OCI-LY3 (cell line): Measurements from ENCODE around the gene COL8A2.

ENCODE experiments used
- H2AFZ ChIP-seq: fragments of 200-600, 300-600 bp; shearing (Covaris generic); 2 replicates; pipeline ENCODE4 v1.6.0; 2014; ENCODE audit warnings: antibody characterized with exemption, low read depth, low read length
- H3K27ac ChIP-seq: fragments of 200-600, 300-600 bp; sonication (generic); 2 replicates; pipeline ENCODE4 v1.5.1; 2014; ENCODE audit warnings: mild to moderate bottlenecking, low read length, moderate library complexity, mixed read lengths
- H3K27me3 ChIP-seq: fragments of 200-600, 300-600 bp; sonication (generic); 2 replicates; pipeline ENCODE4 v1.6.1; 2014; ENCODE audit warnings: low read depth, low read length, mixed read lengths
- H3K36me3 ChIP-seq: fragments of 200-600, 300-600 bp; sonication (generic); replicated peaks from 2 replicates; pipeline ENCODE3; 2014; ENCODE audit warnings: low read depth, low read length, mixed read lengths
- H3K4me1 ChIP-seq: fragments of 300-600, 200-600 bp; sonication (generic); 2 replicates; pipeline ENCODE4 v1.6.1; 2014; ENCODE audit warnings: low read length, mixed read lengths
- H3K4me2 ChIP-seq: fragments of 200-600, 300-600 bp; sonication (generic); 2 replicates; pipeline ENCODE4 v1.6.1; 2014; ENCODE audit warnings: low read length, mixed read lengths
- H3K4me3 ChIP-seq: fragments of 300-600, 200-600 bp; sonication (generic); 2 replicates; pipeline ENCODE4 v1.5.1; 2014; ENCODE audit warnings: antibody characterized with exemption, mild to moderate bottlenecking, low read length, moderate library complexity
- H3K79me2 ChIP-seq: fragments of 300-600, 200-600 bp; shearing (Covaris generic); 2 replicates; pipeline ENCODE4 v1.6.1; 2014; ENCODE audit warnings: mild to moderate bottlenecking, low read length, mixed read lengths
- H3K9ac ChIP-seq: fragments of 300-600, 200-600 bp; shearing (Covaris generic); 2 replicates; pipeline ENCODE4 v1.6.0; 2014; ENCODE audit warnings: mild to moderate bottlenecking, low read length, moderate library complexity
- H3K9me3 ChIP-seq: fragments of 200-600, 300-600 bp; shearing (Covaris generic); 2 replicates; pipeline ENCODE4 v1.6.1; 2014; ENCODE audit warnings: low read length, mixed read lengths; ENCODE audit not compliant: insufficient read depth
- H4K20me1 ChIP-seq: fragments of 200-600, 300-600 bp; sonication (generic); 2 replicates; pipeline ENCODE4 v1.6.1; 2016; ENCODE audit warnings: low read length, mixed read lengths; ENCODE audit not compliant: insufficient read depth
- CTCF ChIP-seq: fragments of 200-600, 300-600 bp; sonication (generic); IDR thresholded peaks from 2 replicates; pipeline ENCODE4 v1.5.1; 2014; ENCODE audit warnings: antibody characterized with exemption, low read length, low read depth
- EZH2phosphoT487 ChIP-seq: fragments of 200-600 bp; shearing (Covaris generic); IDR thresholded peaks from 2 replicates; pipeline ENCODE4 v1.6.1; 2018; ENCODE audit warnings: antibody characterized with exemption, mixed run types, low read depth

The COL8A2 gene

GRCh38 chr1:36154335-36154734, 29.3 kb upstream of the COL8A2 start:
- TF ChIP-seq EZH2phosphoT487 (no peak), CTCF (no peak)
- H3K27me3 ChIP-seq, result no peaks in the 10 kb centered on the region
- no peaks in the 10 kb centered on the region for H3K9me3 ChIP-seq
- peaks cover 44% of the 10 kb centered on the region for H3K79me2 ChIP-seq
- H2AFZ ChIP-seq, result no peak overlapping the region
- H3K36me3 ChIP-seq, result peaks cover 2% of the 10 kb centered on the region
- peaks cover 39% of the 10 kb centered on the region for H3K4me1 ChIP-seq
- peaks cover 8% of the 10 kb centered on the region for H4K20me1 ChIP-seq
- no peak overlapping the region for H3K27ac ChIP-seq
- H3K4me3 ChIP-seq, result no peak overlapping the region
- no peak overlapping the region for H3K4me2 ChIP-seq
- no peak overlapping the region for H3K9ac ChIP-seq

- peaks cover 40% of the 10 kb centered on the region for H3K4me1 ChIP-seq
- H3K27ac ChIP-seq, result no peak overlapping the region
- peaks cover 8% of the 10 kb centered on the region for H4K20me1 ChIP-seq
- no peaks in the 10 kb centered on the region for H3K27me3 ChIP-seq
- TF ChIP-seq CTCF (no peak), EZH2phosphoT487 (no peak)
- H3K4me3 ChIP-seq, result no peak overlapping the region
- H2AFZ ChIP-seq, result no peak overlapping the region
- peaks cover 43% of the 10 kb centered on the region for H3K79me2 ChIP-seq
- H3K9me3 ChIP-seq, result no peaks in the 10 kb centered on the region
- H3K4me2 ChIP-seq, result no peak overlapping the region
- H3K9ac ChIP-seq, result no peak overlapping the region
- peaks cover under 1% of the 10 kb centered on the region for H3K36me3 ChIP-seq
Measured at GRCh38 chr1:36153476-36153875, 28.5 kb upstream of the COL8A2 start.

- H3K4me1 ChIP-seq, result peaks cover 36% of the 10 kb centered on the region
- H3K9me3 ChIP-seq, result no peaks in the 10 kb centered on the region
- no peak overlapping the region for H3K27ac ChIP-seq
- no peaks in the 10 kb centered on the region for H4K20me1 ChIP-seq
- peaks cover under 1% of the 10 kb centered on the region for H3K36me3 ChIP-seq
- H3K9ac ChIP-seq, result no peak overlapping the region
- peak overlapping the region; percentile 32 for H3K4me2 ChIP-seq
- TF ChIP-seq EZH2phosphoT487 (no peak), CTCF (no peak)
- H3K79me2 ChIP-seq, result peaks cover 43% of the 10 kb centered on the region
- no peak overlapping the region for H3K4me3 ChIP-seq
- H2AFZ ChIP-seq, result no peak overlapping the region
- no peaks in the 10 kb centered on the region for H3K27me3 ChIP-seq
Measured at GRCh38 chr1:36151845-36152203, 26.8 kb upstream of the COL8A2 start.

- Histone ChIP-seq H3K9ac (peak overlapping the region; percentile 34; the same call in 1 of the 2 replicates), H2AFZ (no peak overlapping the region)
Measured at GRCh38 chr1:36151134-36151844, 26.3 kb upstream of the COL8A2 start.

More at GRCh38 chr1:36151134-36151844, 26.3 kb upstream of the COL8A2 start:
- peaks cover 42% of the 10 kb centered on the region for H3K79me2 ChIP-seq
- H3K27ac ChIP-seq, result no peak overlapping the region
- H4K20me1 ChIP-seq, result no peaks in the 10 kb centered on the region
- H3K9me3 ChIP-seq, result no peaks in the 10 kb centered on the region
- peak overlapping the region; percentile 74 for H3K4me3 ChIP-seq
- TF ChIP-seq CTCF (no peak), EZH2phosphoT487 (no peak)
- H3K4me2 ChIP-seq, result peak overlapping the region; percentile 81
- peaks cover 36% of the 10 kb centered on the region for H3K4me1 ChIP-seq
- no peaks in the 10 kb centered on the region for H3K27me3 ChIP-seq
- H3K36me3 ChIP-seq, result peaks cover 3% of the 10 kb centered on the region
